Gastroesophageal sphincter (tissue), 2 donors: Measurements from ENCODE around the gene HDGFL2.

ENCODE experiments used
- POLR2A ChIP-seq, 2 donors: fragments of 450-650 bp; IDR thresholded peaks; one replicate each; pipeline ENCODE4 v1.6.1; 2017; ENCODE audit warnings: antibody characterized with exemption in 2 of 2, mild to moderate bottlenecking in 2 of 2, moderate library complexity in 1 of 2
- POLR2AphosphoS5 ChIP-seq: sonication (generic); formaldehyde crosslinking; IDR thresholded peaks from one replicate; pipeline ENCODE4 v1.6.1; 2017; ENCODE audit warnings: antibody characterized with exemption

GRCh38 chr19:4436231-4436630 lies 35.9 kb upstream of the HDGFL2 start:
- TF ChIP-seq POLR2A (IDR thresholded peaks at IDR 0.05) (no peak), POLR2AphosphoS5 (no peak)
